ENCODE measurements around the gene CHSY1. TPM values are rescaled to one million over a fixed set of nuclear protein-coding genes. Genes with fewer than 3 reads are reported as not detected.

CHSY1 gene
- total RNA-seq, 1 donor from 2014 or later = 27.6 TPM

GRCh38 chr15:101211897-101212296 lies 40.0 kb downstream of the CHSY1 start:
- H3K4me3 Mint-ChIP-seq (ENCODE audit: unreplicated experiment) = no peak overlapping the region
- no peaks in the 10 kb centered on the region for H3K4me1 Mint-ChIP-seq (ENCODE audit: unreplicated experiment)
- no peak overlapping the region for H3K27ac Mint-ChIP-seq (ENCODE audit: unreplicated experiment)
- no peaks in the 10 kb centered on the region for H3K9me3 Mint-ChIP-seq (ENCODE audit: unreplicated experiment)
- peaks cover 2% of the 10 kb centered on the region for H3K27me3 Mint-ChIP-seq (ENCODE audit: unreplicated experiment)
- no peaks in the 10 kb centered on the region for H3K36me3 Mint-ChIP-seq (ENCODE audit: low read depth, unreplicated experiment)
- no peak for TF ChIP-seq CTCF (IDR thresholded peaks at IDR 0.05; ENCODE audit: unreplicated experiment)
- DNase-seq (ENCODE audit: low spot score) = no peak

- no peak overlapping the region for H3K4me3 Mint-ChIP-seq (ENCODE audit: unreplicated experiment)
- no peak overlapping the region for H3K27ac Mint-ChIP-seq (ENCODE audit: unreplicated experiment)
- no peaks in the 10 kb centered on the region for H3K4me1 Mint-ChIP-seq (ENCODE audit: unreplicated experiment)
- peaks cover 2% of the 10 kb centered on the region for H3K27me3 Mint-ChIP-seq (ENCODE audit: unreplicated experiment)
- DNase-seq (ENCODE audit: low spot score) = no peak
- no peaks in the 10 kb centered on the region for H3K36me3 Mint-ChIP-seq (ENCODE audit: low read depth, unreplicated experiment)
- TF ChIP-seq CTCF (IDR thresholded peaks at IDR 0.05; ENCODE audit: unreplicated experiment) = no peak
- H3K9me3 Mint-ChIP-seq (ENCODE audit: unreplicated experiment) = no peaks in the 10 kb centered on the region
These were observed 41.4 kb downstream of the CHSY1 start for GRCh38 chr15:101210466-101210865.

- Mint-ChIP-seq H3K4me3 (ENCODE audit: unreplicated experiment) (no peak overlapping the region), H3K4me1 (ENCODE audit: unreplicated experiment) (no peaks in the 10 kb centered on the region), H3K9me3 (ENCODE audit: unreplicated experiment) (no peaks in the 10 kb centered on the region), H3K27me3 (ENCODE audit: unreplicated experiment) (peaks cover 2% of the 10 kb centered on the region), H3K27ac (ENCODE audit: unreplicated experiment) (no peak overlapping the region), H3K36me3 (ENCODE audit: low read depth, unreplicated experiment) (no peaks in the 10 kb centered on the region)
- no peak for DNase-seq (ENCODE audit: low spot score)
- no peak for TF ChIP-seq CTCF (IDR thresholded peaks at IDR 0.05; ENCODE audit: unreplicated experiment)
These were observed 41.8 kb downstream of the CHSY1 start for GRCh38 chr15:101210058-101210457.

GRCh38 chr15:101209285-101209845 lies 42.5 kb downstream of the CHSY1 start:
- Mint-ChIP-seq H3K4me1 (ENCODE audit: unreplicated experiment) (no peaks in the 10 kb centered on the region), H3K27ac (ENCODE audit: unreplicated experiment) (no peak overlapping the region), H3K27me3 (ENCODE audit: unreplicated experiment) (peaks cover 2% of the 10 kb centered on the region), H3K9me3 (ENCODE audit: unreplicated experiment) (no peaks in the 10 kb centered on the region), H3K36me3 (ENCODE audit: low read depth, unreplicated experiment) (no peaks in the 10 kb centered on the region), H3K4me3 (ENCODE audit: unreplicated experiment) (no peak overlapping the region)
- TF ChIP-seq CTCF (IDR thresholded peaks at IDR 0.05; ENCODE audit: unreplicated experiment) = no peak
- DNase-seq (ENCODE audit: low spot score) = no peak

- no peak overlapping the region for H3K4me3 Mint-ChIP-seq (ENCODE audit: unreplicated experiment)
- H3K9me3 Mint-ChIP-seq (ENCODE audit: unreplicated experiment) = no peaks in the 10 kb centered on the region
- no peaks in the 10 kb centered on the region for H3K36me3 Mint-ChIP-seq (ENCODE audit: low read depth, unreplicated experiment)
- no peak for DNase-seq (ENCODE audit: low spot score)
- peaks cover 2% of the 10 kb centered on the region for H3K27me3 Mint-ChIP-seq (ENCODE audit: unreplicated experiment)
- H3K27ac Mint-ChIP-seq (ENCODE audit: unreplicated experiment) = no peak overlapping the region
- no peak for TF ChIP-seq CTCF (IDR thresholded peaks at IDR 0.05; ENCODE audit: unreplicated experiment)
- H3K4me1 Mint-ChIP-seq (ENCODE audit: unreplicated experiment) = no peaks in the 10 kb centered on the region
These were observed 44.0 kb downstream of the CHSY1 start for GRCh38 chr15:101207867-101208288.
